Amniotic stem cell (primary cell): Measurements from ENCODE around the gene MAEL.

Experiments used
- DNase-seq: peaks from one replicate; lab custom pipeline; 2025; lab: John Stamatoyannopoulos, UW

MAEL gene

GRCh38 chr1:167056529-167057231 lies 67.6 kb downstream of the MAEL start:
- no peak for DNase-seq

- DNase-seq, result no peak
Observed at GRCh38 chr1:167057241-167057688, 68.2 kb downstream of the MAEL start.

GRCh38 chr1:167059045-167059808 lies 70.1 kb downstream of the MAEL start:
- DNase-seq, result peak; percentile 20

GRCh38 chr1:167059809-167060107 lies 70.7 kb downstream of the MAEL start:
- DNase-seq, result no peak

GRCh38 chr1:167060141-167061072 lies 71.3 kb downstream of the MAEL start:
- DNase-seq, result no peak

- no peak for DNase-seq
Observed at GRCh38 chr1:167061073-167061464, 72.0 kb downstream of the MAEL start.

- DNase-seq, result no peak
Observed at GRCh38 chr1:167064621-167065020, 75.5 kb downstream of the MAEL start.

- no peak for DNase-seq
Observed at GRCh38 chr1:167065471-167065870, 76.4 kb downstream of the MAEL start.

- no peak for DNase-seq
Observed at GRCh38 chr1:167066333-167067122, 77.4 kb downstream of the MAEL start.

GRCh38 chr1:167067904-167068303 lies 78.8 kb downstream of the MAEL start:
- no peak for DNase-seq

- no peak for DNase-seq
Observed at GRCh38 chr1:167068761-167069160, 79.7 kb downstream of the MAEL start.

- no peak for DNase-seq
Observed at GRCh38 chr1:167071286-167071685, 82.2 kb downstream of the MAEL start.
